ENCODE results near the gene RNGTT.

DNA sequence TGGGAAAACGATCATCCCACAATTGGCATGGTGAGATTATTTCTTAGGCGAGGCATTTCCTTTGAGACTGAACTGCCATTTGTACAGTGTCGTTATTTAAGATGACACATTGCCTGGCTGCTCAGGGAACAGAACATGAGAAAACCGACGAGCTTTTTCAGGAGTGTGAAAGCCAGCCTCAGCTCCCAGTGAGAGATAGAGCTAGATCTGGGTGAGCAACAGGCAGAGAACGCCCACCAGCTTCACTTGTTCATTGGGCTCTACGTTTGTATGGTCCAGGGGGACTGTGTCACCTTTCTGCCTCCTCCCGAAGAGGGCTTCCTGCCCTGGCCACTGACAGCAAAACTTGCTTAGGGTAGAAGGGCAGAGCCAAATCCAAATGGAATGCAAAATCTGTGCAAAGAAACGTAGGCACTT is 378.1 kb downstream of the RNGTT start:
- no peak for TF ChIP-seq POLR2AphosphoS5 (IDR thresholded peaks at IDR 0.05)
- TF ChIP-seq EP300 (IDR thresholded peaks at IDR 0.05), result no peak
